Measurements from ENCODE around the gene TMEM176A. TPM values are rescaled to one million over a fixed set of nuclear protein-coding genes. Genes with fewer than 3 reads are reported as not detected.

Gene TMEM176A
- total RNA-seq, 3 donors from 2014 or later, result 28.3 to 66.5 (median 42.6) TPM

GRCh38 chr7:150852371-150852905 lies 51.9 kb downstream of the TMEM176A start, which contains the start of gene AOC1:
Gene AOC1, plus strand, starts transcription at chr7:150852517. Its CDS starts 3,954 bp downstream, at chr7:150856471.
- no peak within 1 kb of the TSS for H3K27ac ChIP-seq
- no peaks in the 10 kb centered on the region for H3K27me3 ChIP-seq
- intact Hi-C loops (cut with DNase I; ENCODE audit: low total_unique reads), result no loop called here
- TF ChIP-seq CTCF (IDR thresholded peaks at IDR 0.05) (no peak), POLR2A (IDR thresholded peaks at IDR 0.05) (no peak), POLR2AphosphoS5 (IDR thresholded peaks at IDR 0.05) (no peak)
- no peak for DNase-seq (ENCODE audit: low spot score in 2 of 2)
- no peaks in the 10 kb centered on the region for H3K9me3 ChIP-seq
- H3K36me3 ChIP-seq, result no peaks in the 10 kb centered on the region
- no peak within 1 kb of the TSS for H3K4me3 ChIP-seq
- no peaks in the 10 kb centered on the region for H3K4me1 ChIP-seq

GRCh38 chr7:150854066-150855000 lies 53.8 kb downstream of the TMEM176A start:
- no peaks in the 10 kb centered on the region for H3K9me3 ChIP-seq
- no peak overlapping the region for H3K27ac ChIP-seq
- H3K4me1 ChIP-seq, result no peaks in the 10 kb centered on the region
- H3K4me3 ChIP-seq, result no peak overlapping the region
- no peaks in the 10 kb centered on the region for H3K36me3 ChIP-seq
- peak in 1 of 2 donors; percentile 10 for DNase-seq (ENCODE audit: low spot score in 2 of 2)
- H3K27me3 ChIP-seq, result no peaks in the 10 kb centered on the region
- no peak for TF ChIP-seq POLR2AphosphoS5 (IDR thresholded peaks at IDR 0.05)
- intact Hi-C loops (cut with DNase I; ENCODE audit: low total_unique reads), result no loop called here

Other genes with a start within 250 kb of the TMEM176A start
- gene GIMAP4, start 233.4 kb upstream of the TMEM176A start, total RNA-seq, result 10 to 100 TPM; 19.3 to 29.8 (median 29.2) TPM
- 10 to 100 TPM; 13.3 to 35.2 (median 28.2) TPM for gene GIMAP6, start 168.4 kb upstream of the TMEM176A start, total RNA-seq
- gene GIMAP2, start 115.1 kb upstream of the TMEM176A start, total RNA-seq, result 10 to 100 TPM in 2 of 3 donors, 1 to 10 TPM in 1; 9.2 to 18.2 (median 10.7) TPM
- 1 to 10 TPM; 3.5 to 9.0 (median 6.6) TPM for gene GIMAP1, start 84.2 kb upstream of the TMEM176A start, total RNA-seq
- gene GIMAP5, start 63.4 kb upstream of the TMEM176A start, total RNA-seq, result 10 to 100 TPM; 18.7 to 36.0 (median 30.5) TPM
- gene TMEM176B, start 405 bp upstream of the TMEM176A start, total RNA-seq, result 100 to 1,000 TPM in 1 of 3 donors, 10 to 100 TPM in 2; 49.1 to 105 (median 75.5) TPM
- 1 to 10 TPM in 1 of 3 donors, not detected in 2; 2.3 TPM for gene AOC1, start 51.7 kb downstream of the TMEM176A start, total RNA-seq
- gene KCNH2, start 177.6 kb downstream of the TMEM176A start, total RNA-seq, result under 1 TPM; under 0.01 to 0.29 (median 0.16) TPM
- gene NOS3, start 190.2 kb downstream of the TMEM176A start, total RNA-seq, result 10 to 100 TPM in 1 of 3 donors, 1 to 10 TPM in 2; 3.8 to 35.1 (median 5.1) TPM
- gene ATG9B, start 223.7 kb downstream of the TMEM176A start, total RNA-seq, result 1 to 10 TPM in 1 of 3 donors, under 1 TPM in 1, not detected in 1; 0.44 to 2.0 TPM
- gene ABCB8, start 227.7 kb downstream of the TMEM176A start, total RNA-seq, result 10 to 100 TPM; 14.7 to 19.3 (median 17.6) TPM
- 1 to 10 TPM; 1.3 to 3.3 (median 2.3) TPM for gene ASIC3, start 247.8 kb downstream of the TMEM176A start, total RNA-seq

Data from breast epithelium (tissue), 4 donors.